GM18508 (cell line): Measurements from ENCODE around the gene COG1.
"Not testable (repeated sequence)": the region's sequence is repeated elsewhere in the genome, so short reads cannot be mapped to it uniquely, and the experiment has no call there.

ENCODE experiments used
- ATAC-seq: cut with Tn5 transposase; IDR thresholded peaks from one replicate; pipeline ENCODE4 v1.9.1; 2021; ENCODE audit warnings: moderate number of reproducible peaks; ENCODE audit not compliant: insufficient read depth, unreplicated experiment

Gene COG1, protein sequence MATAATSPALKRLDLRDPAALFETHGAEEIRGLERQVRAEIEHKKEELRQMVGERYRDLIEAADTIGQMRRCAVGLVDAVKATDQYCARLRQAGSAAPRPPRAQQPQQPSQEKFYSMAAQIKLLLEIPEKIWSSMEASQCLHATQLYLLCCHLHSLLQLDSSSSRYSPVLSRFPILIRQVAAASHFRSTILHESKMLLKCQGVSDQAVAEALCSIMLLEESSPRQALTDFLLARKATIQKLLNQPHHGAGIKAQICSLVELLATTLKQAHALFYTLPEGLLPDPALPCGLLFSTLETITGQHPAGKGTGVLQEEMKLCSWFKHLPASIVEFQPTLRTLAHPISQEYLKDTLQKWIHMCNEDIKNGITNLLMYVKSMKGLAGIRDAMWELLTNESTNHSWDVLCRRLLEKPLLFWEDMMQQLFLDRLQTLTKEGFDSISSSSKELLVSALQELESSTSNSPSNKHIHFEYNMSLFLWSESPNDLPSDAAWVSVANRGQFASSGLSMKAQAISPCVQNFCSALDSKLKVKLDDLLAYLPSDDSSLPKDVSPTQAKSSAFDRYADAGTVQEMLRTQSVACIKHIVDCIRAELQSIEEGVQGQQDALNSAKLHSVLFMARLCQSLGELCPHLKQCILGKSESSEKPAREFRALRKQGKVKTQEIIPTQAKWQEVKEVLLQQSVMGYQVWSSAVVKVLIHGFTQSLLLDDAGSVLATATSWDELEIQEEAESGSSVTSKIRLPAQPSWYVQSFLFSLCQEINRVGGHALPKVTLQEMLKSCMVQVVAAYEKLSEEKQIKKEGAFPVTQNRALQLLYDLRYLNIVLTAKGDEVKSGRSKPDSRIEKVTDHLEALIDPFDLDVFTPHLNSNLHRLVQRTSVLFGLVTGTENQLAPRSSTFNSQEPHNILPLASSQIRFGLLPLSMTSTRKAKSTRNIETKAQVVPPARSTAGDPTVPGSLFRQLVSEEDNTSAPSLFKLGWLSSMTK

DNA sequence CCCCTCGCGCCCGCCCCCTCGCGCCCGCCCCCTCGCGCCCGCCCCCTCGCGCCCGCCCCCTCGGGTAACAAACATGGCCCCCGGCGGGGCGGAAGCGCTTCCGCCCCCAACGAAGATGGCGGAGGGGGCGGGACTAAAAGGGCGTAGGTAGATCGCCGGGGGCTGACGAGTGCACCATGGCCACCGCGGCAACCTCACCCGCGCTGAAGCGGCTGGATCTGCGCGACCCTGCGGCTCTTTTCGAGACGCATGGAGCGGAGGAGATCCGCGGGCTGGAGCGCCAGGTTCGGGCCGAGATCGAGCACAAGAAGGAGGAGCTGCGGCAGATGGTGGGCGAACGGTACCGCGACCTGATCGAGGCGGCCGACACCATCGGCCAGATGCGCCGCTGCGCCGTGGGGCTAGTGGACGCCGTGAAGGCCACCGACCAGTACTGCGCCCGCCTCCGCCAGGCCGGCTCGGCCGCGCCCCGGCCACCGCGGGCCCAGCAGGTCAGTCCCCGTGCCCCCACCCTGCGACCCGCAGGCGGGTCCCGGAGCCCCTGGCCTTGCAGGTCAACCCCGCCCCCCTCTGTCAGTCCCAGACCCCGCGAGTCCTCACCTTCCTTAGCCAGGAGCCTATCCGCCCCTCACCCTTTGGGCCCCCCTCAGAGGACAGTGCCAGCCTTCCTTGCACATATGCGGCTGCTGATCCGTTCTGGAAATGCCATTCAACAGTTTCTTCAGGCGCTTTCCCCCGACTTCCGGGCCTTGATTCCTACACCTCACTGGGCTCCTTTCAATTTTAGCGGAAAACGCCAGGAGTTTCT is at the start of gene COG1:
Gene COG1, plus strand, starts transcription at position 162 of the 808 bp plus-strand sequence. Its CDS starts 15 bp downstream, at position 177.
- no peak for ATAC-seq

DNA sequence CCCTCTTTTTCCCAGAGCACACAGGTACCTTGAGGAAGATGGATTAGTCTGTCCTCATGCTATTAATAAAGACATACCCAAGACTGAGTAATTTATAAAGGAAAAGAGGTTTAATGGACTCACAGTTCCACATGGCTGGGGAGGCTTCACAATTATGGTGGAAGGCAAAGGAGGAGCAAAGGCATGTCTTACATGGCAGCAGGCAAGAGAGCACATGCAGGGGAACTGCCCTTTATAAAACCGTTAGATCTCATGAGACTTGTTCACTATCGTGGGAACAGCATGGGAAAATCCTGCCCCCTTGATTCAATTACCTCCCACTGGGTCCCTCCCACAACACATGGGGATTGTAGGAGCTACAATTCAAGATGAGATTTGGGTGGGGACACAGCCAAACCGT is 48.6 kb upstream of the COG1 start:
- not testable (repeated sequence) for ATAC-seq

DNA sequence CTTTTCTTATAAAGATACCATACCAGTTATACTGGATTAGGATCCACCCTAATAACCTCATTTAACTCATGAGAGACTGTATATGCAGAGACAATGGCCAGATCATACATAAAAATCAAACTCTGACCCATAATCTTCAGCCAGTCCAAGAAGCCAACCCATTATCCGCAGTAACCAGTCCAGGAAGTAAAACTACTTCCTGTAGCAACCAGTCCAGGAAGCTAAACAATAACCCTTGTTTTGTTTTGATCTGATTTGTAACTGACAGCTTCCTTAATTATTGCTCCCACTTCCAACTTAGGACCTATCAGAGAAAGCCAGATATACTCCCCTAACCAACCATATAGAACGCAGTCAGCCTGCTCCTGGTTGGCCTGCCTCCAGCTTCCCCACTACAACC is 47.2 kb upstream of the COG1 start:
- ATAC-seq = no peak

DNA sequence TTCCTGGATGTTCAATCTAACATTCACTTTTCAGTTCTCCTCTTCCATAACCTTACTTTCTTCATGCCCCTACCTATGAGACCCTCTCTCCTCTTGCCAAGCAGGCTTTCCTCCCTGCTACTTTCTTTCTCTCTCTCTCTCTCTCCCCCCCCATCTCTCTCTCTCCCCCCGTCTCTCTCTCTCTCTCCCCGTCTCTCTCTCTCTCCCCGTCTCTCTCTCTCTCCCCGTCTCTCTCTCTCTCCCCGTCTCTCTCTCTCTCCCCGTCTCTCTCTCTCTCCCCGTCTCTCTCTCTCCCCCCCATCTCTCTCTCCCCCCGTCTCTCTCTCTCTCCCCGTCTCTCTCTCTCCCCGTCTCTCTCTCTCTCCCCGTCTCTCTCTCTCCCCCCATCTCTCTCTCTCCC is 45.1 kb upstream of the COG1 start:
- ATAC-seq = not testable (repeated sequence)

DNA sequence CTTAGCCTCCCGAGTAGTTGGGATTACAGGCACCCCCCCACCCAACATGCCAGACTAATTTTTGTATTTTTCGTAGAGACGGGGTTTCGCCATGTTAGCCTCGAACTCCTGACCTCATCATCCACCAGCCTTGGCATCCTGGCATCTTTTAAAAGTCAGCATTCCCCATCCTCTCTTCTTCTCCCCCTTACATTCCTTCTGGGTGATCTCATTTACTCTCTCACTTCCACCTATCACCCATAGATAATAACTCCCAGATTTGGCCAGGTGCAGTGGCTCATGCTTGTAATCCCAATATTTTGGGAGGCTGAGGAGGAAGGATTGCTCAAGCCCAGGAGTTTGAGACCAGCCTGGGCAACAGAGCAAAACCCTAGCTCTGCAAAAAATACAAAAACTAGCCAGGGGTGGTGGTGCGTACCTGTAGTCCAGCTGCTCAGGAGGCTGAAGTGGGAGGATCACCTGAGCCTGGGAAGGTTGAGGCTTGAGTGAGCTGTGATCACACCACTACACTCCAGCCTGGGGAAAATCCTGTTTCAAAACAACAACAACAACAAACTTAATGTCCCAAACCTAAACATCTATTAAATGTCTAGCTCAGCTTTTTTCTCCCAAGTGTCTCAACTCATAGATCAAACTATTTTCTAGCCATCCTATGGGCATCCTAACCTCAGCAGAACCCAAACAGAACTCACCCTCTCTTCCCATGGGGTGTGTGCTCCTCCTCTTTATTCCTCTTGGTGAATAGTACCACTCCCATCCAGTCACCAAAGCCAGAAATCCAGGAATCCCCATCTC is 44.1 kb upstream of the COG1 start:
- ATAC-seq = no peak

DNA sequence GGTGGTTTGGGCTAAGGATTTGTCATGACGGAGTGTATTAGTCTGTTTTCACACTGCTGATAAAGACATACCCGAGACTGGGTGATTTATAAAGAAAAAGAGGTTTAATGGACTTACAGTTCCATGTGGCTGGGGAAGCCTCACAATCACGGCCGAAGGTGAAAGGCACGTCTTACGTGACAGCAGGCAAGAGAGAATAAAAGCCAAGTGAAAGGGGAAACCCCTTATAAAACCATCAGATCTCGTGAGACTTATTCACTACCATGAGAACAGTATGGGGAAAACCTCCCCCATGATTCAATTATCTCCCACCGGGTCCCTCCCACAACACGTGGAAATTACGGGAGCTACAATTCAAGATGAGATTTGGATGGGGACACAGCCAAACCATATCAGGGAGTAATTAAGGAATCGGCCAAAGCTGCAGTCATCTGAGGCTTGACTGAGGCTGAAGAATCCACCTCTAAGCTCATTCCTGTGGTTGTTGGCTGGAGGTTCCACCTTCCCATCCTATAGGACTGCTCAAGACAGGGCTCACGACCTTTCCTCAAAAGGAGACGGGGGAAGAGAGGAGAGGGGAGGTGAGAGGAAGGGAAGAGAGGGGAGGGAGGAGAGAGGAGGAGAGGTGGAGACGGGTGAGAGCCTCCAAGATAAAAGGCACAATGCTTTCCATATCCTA is 42.1 kb upstream of the COG1 start:
- ATAC-seq = not testable (repeated sequence)

DNA sequence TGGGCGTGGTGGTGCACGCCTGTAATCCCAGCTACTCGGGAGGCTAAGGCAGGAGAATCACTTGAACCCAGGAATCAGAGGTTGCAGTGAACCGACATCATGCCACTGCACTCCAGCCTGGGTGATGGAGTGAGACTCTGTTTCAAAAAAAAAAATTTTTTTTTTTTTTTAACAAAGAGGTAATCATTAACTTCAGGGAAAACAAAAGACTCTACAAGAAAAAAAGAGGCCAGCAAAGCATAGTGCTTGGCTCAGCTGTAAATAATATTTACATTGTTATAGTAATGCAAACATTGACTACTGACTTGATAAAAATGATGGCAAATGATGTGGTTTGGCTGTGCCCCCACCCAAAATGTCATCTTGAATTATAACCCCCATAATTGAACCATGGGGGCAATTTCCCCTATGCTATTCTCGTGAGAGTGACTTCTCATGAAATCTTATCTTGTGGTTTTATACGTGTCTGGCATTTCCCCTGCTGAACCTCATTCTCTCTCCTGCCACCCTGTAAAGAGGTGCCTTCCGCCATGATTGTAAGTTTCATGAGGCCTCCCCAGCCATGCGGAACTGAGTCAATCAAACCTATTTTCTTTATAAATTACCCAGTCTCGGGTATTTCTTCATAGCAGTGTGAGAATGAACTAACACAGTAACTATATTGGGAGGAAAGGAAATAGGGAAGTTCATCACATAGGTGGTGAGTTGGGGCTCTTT is 40.8 kb upstream of the COG1 start:
- ATAC-seq = no peak

DNA sequence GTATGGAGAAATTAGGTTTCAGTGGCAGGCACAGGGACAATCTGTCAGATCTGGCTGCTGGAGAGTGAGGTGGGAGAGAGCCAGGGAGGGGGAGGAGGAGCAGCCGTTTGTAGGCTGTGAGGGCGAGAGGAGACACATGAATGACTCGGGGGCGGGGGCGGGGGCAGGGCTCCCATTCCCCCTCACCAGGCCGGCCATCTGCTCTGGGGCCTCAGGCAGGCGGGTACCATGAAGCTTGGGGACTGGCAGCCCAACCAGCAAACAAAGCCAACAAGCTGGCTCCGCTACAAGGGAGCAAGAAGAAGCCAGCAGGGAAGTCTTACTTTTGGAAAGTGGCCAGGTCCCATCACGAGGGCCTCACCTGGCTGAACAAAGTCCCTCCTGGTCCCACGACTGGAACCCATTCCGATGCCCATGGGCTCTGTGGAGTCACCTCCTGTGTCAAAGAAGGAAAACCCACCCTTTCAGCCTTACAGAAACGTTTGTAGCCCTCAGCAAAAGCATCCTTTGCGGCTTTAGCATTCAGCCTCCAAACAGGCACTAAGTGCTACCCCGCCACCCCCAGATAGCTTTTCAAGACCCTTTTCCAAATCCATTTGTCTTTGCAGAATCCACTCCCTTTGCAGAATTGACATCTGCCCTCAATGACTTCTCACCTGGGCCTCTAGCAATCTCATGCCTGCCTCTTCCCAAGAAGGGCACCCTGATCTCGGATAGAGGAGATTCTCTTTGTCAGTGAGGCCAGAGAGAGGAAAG is 37.3 kb upstream of the COG1 start:
- ATAC-seq = no peak

DNA sequence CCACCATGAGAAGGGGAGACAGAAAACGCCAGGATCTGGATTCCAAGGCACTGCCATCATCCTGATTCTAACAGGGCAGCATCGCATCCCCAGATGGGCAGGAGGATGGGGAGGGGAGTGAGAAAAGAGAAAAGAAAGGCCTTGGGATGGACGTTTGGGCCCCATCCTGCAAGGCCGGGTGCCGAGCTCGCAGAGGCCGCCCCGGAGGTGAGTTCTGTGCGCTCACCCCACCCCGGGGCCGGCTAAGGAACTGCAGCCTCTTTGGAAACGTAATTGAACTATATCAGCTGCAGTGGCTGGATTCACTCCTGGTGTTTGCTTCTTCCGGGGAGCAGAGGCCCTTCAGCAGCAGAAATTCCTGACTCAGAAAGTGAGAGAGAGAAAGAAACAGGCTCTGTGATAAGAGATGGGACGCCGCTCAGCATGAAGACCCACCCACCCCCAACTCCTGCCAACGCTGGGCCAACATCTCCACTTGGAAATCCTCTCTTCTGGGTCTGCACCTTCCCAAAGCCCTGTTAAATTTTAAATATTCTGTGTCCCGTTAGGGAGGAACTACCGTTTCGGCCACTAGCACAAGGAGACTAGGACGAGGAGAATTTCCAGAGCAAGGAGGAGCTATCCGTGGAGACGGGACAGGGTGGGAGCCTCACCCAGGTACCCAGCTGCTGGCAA is 36.6 kb upstream of the COG1 start:
- peak; percentile 45 for ATAC-seq

DNA sequence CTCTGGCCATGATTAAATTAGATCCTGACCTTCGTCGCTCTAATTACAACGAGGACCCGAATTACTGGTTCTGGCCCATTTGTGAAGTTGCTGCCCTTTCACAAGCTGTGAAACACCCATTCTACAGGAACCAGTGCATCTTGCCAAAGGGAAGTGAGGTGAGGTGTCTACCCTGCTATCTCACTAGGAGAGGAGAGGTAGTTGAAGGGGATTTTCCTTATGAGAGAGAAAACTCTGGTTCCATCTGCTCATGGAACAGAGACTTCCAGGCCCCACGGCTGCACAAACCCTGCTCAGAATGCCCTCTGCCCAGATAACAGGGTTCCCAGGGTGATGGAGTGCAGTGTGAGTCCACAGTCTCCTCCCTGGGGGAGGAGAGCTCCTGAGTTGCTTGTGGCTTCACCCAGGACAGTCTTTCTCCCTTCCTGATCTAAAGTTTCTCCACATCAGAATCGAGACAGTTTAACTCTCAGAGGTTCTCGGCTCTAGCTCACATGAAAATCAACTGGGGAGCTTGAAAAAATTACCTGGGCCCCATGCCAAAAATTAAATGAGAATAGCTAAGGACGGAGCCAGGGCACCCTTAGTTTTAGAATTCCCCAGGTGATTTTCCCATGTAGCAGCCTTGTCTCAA is 35.9 kb upstream of the COG1 start:
- ATAC-seq = no peak

DNA sequence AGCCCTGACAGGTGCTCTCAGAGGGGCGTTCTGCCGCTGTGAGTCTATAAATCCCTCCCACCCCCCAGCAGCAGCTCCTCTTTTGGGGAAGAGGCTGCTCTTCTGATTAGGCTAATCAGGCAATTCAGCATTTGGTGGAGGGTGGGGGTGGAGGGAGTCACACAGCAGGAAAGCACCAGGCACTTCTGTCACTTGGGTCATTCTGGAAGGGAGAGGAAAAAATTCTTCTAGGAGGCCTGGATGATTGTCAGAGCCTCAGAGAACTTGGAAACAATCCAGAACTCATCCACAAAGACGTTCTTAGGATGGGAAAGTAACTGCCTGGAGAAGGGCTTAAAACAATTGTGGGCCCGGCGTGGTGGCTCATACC is 35.3 kb upstream of the COG1 start:
- no peak for ATAC-seq

DNA sequence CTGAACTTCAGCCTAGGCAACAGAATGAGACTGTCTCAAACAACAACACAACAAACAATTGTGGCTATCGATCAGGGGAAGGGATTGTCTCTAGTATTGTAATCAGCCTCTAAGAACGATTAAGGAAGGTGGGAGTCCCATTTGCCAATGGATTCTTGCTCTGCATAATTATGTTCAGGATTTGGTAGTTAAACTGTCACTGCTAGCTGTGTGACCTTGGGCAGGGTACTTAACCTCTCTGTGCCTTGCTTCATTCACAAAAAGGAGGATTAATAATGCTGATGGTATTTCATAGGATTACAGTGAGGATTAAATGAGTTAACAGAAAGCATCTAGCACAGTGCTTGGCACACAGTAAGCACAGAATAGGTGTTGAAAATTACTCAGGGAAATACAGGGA is 34.7 kb upstream of the COG1 start:
- ATAC-seq = no peak

DNA sequence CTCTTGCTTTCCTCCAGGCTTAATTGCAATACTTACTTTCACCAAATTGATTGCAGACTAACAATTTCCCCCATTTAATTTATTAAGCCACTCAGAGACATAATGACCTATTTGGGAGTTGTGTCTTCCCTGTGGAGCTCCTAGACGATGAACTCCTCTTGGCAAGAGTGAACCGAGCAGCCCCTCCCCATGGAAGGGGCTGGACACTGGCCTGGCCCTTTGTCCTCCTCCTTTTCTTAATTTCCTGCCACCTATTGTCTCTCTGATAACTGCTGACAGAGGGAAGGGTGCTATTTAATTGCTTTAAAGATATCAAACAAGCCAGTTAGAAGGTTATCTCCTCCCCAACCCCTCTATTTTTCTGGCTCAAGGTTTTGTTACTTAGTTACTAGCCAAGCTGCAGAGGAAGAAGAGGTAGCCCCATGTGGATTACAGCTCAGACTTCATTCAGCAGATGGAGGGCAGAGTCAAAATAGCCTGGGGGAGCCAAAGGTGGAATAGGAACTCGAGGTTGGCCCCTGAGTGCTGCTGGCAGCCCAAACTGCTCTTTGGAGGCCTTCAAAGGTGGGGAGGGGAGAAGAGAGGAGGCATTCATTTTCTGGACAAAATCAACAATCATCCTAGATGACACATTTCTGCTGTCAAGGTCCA is 31.8 kb upstream of the COG1 start:
- no peak for ATAC-seq

DNA sequence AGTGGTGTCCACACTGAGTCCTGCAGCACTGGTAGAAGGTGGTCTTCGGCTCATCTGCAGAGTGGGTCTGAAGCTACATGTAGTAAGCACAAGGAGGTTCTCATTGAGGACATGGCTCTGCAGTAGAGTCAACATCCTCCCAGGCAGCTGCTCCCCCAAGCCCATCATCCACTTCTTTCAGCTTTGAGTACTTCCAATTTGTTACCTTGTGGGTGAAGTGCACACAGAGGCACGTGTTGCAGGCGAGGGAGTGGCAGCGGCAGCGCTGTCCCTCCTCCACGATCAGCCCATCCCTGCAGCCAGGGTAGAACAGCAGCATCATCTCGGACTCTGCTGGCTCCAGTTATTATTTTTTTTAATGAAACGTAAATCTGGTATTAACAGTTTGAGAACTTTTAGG is 29.8 kb upstream of the COG1 start:
- ATAC-seq = no peak

DNA sequence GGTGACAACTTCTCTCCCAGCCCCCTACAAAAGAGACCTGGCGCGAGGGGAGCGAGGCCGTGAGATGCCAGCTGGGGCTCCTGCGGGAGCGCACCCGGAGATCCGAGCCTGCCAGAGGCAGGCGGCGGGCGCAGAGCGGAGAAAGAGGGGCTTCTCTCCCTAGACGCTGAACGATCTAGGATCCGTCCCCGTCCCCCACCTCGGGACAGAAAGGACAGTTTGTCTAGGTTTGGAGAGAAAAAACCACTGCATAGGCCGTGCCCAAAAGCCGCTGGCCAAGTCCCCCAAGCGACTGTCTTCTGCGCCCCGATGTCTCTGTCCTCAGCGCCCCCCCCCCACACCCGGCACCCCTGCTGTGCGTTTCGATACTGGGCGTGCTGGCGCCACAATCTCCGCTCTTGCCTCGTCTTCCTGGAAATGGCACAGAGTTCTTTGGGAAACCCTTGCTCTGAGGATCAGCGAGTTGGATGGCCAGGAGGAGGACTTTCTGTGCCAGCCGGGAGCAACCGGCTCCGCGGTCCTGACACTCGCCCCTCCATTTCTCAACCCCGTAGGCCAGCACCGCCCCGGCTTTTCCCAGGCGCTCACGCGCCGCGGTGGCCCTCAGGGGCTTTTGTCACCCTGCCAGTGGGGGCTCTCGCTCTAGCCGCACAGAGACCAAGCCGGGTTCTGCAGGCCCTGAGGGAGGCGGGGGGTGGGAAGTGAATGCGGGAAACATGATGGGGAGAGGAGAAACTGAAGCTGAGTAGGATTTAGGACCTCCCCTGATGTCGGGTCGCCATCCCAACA is 27.0 kb upstream of the COG1 start:
- ATAC-seq = no peak
